HepG2 (cell line): Measurements from ENCODE around the gene UEVLD. TPM values are rescaled to one million over a fixed set of nuclear protein-coding genes. Genes with fewer than 3 reads are reported as not detected.

Experiments
- ATF7-NPFF ChIP-seq: sonication (generic); formaldehyde crosslinking; IDR thresholded peaks from 2 replicates; pipeline ENCODE4 v1.8.1; 2023; ENCODE audit warnings: mild to moderate bottlenecking, low read depth, missing genetic modification reagents, moderate library complexity
- DMAP1 ChIP-seq: IDR thresholded peaks from 2 replicates; pipeline ENCODE4 v1.6.1; 2016
- FOXK1 ChIP-seq: sonication (generic); formaldehyde crosslinking; IDR thresholded peaks from 2 replicates; pipeline ENCODE4 v1.4.0; 2020; ENCODE audit warnings: low read depth, missing genetic modification reagents, borderline replicate concordance
- FUBP1 ChIP-seq: sonication (generic); formaldehyde crosslinking; IDR thresholded peaks from 2 replicates; pipeline ENCODE4 v1.5.1; 2020; ENCODE audit warnings: missing genetic modification reagents, mild to moderate bottlenecking, borderline replicate concordance
- GTF2F1 ChIP-seq: fragments of 150-350 bp; IDR thresholded peaks from 2 replicates; pipeline ENCODE4 v1.6.1; 2014; ENCODE audit warnings: low read length
- JUN ChIP-seq: sonication (generic); formaldehyde crosslinking; IDR thresholded peaks from 2 replicates; pipeline ENCODE4 v1.4.0; 2020; ENCODE audit warnings: mild to moderate bottlenecking, missing genetic modification reagents
- MEF2D ChIP-seq: sonication (generic); formaldehyde crosslinking; IDR thresholded peaks from 2 replicates; pipeline ENCODE4 v1.5.1; 2020; ENCODE audit warnings: mild to moderate bottlenecking, missing genetic modification reagents
- NKX3-1 ChIP-seq: sonication (generic); formaldehyde crosslinking; IDR thresholded peaks from 2 replicates; pipeline ENCODE4 v1.5.0; 2020; ENCODE audit warnings: missing genetic modification reagents
- NR3C1 ChIP-seq: sonication (generic); formaldehyde crosslinking; IDR thresholded peaks from 2 replicates; pipeline ENCODE4 v1.4.0; 2020; ENCODE audit warnings: missing genetic modification reagents
- PAXIP1 ChIP-seq: sonication (generic); formaldehyde crosslinking; conservative IDR thresholded peaks from 2 replicates; pipeline ENCODE4 v1.4.0; 2020; ENCODE audit warnings: mild to moderate bottlenecking, missing genetic modification reagents, moderate library complexity
- RFX3 ChIP-seq: IDR thresholded peaks from 2 replicates; pipeline ENCODE4 v1.6.1; 2016; ENCODE audit warnings: missing biosample characterization, missing genetic modification reagents
- SIN3A ChIP-seq: IDR thresholded peaks from 2 replicates; pipeline ENCODE4 v1.6.1; 2011; ENCODE audit warnings: low read depth, mild to moderate bottlenecking, control low read depth, low read length, borderline replicate concordance
- SIX4 ChIP-seq: sonication (generic); formaldehyde crosslinking; IDR thresholded peaks from 2 replicates; pipeline ENCODE4 v1.4.0; 2020; ENCODE audit warnings: missing genetic modification reagents
- SNRNP70 ChIP-seq: fragments of 200-400 bp; formaldehyde crosslinking; IDR thresholded peaks from 2 replicates; pipeline ENCODE4 v1.6.1; 2017; ENCODE audit warnings: mild to moderate bottlenecking, low read depth, low read length, moderate library complexity
- SP2 ChIP-seq: sonication (generic); formaldehyde crosslinking; IDR thresholded peaks from 2 replicates; pipeline ENCODE4 v1.5.1; 2020; ENCODE audit warnings: mild to moderate bottlenecking, missing genetic modification reagents
- ZEB1 ChIP-seq: IDR thresholded peaks from 2 replicates; pipeline ENCODE4 v1.6.1; 2012; ENCODE audit warnings: mild to moderate bottlenecking, low read depth, inconsistent platforms; ENCODE audit not compliant: insufficient replicate concordance
- ZNF264 ChIP-seq: sonication (generic); formaldehyde crosslinking; IDR thresholded peaks from 2 replicates; pipeline ENCODE4 v1.4.0; 2020; ENCODE audit warnings: missing genetic modification reagents
- ZNF33A ChIP-seq: sonication (generic); formaldehyde crosslinking; IDR thresholded peaks from 2 replicates; pipeline ENCODE4 v1.5.1; 2020; ENCODE audit warnings: missing genetic modification reagents, mild to moderate bottlenecking, moderate library complexity, borderline replicate concordance
- ZNF468 ChIP-seq: sonication (generic); formaldehyde crosslinking; IDR thresholded peaks from 2 replicates; pipeline ENCODE4 v1.8.0; 2022; ENCODE audit warnings: mild to moderate bottlenecking, moderate library complexity, missing genetic modification reagents
- ZNF547 ChIP-seq: sonication (generic); formaldehyde crosslinking; IDR thresholded peaks from 2 replicates; pipeline ENCODE4 v1.5.1; 2020; ENCODE audit warnings: mild to moderate bottlenecking, missing genetic modification reagents
- ZNF558 ChIP-seq: sonication (generic); formaldehyde crosslinking; IDR thresholded peaks from 2 replicates; pipeline ENCODE4 v1.9.0; 2022; ENCODE audit warnings: mild to moderate bottlenecking, missing genetic modification reagents, borderline replicate concordance
- ZNF616 ChIP-seq: sonication (generic); formaldehyde crosslinking; IDR thresholded peaks from 2 replicates; pipeline ENCODE4 v1.5.0; 2020; ENCODE audit warnings: low read depth, mild to moderate bottlenecking, missing genetic modification reagents
- ZNF660 ChIP-seq: sonication (generic); formaldehyde crosslinking; IDR thresholded peaks from 2 replicates; pipeline ENCODE4 v1.5.1; 2020; ENCODE audit warnings: mild to moderate bottlenecking, low read depth, missing genetic modification reagents, borderline replicate concordance
- ZNF790 ChIP-seq: sonication (generic); formaldehyde crosslinking; IDR thresholded peaks from 2 replicates; pipeline ENCODE4 v1.8.0; 2022; ENCODE audit warnings: missing genetic modification reagents, mild to moderate bottlenecking, borderline replicate concordance
- ZNF878 ChIP-seq: sonication (generic); formaldehyde crosslinking; IDR thresholded peaks from 2 replicates; pipeline ENCODE4 v1.8.1; 2023; ENCODE audit warnings: mild to moderate bottlenecking, missing genetic modification reagents, moderate library complexity
- polyA plus RNA-seq, 8 experiments: library from polyadenylated mRNA; depleted of rRNA in 3 of 8; stranded (reverse) in 7 of 8; unstranded in 1 of 8; fragments of >200 nt; fragmentation: Illumina TruSeq in 4 of 8; extraction: Trizol in 4 of 8; gene quantifications; 2 replicates each; pipeline versions ENCODE4 v1.2.1 to v1.2.3, GENCODE V29; 2011 to 2016; ENCODE audit warnings: low read depth in 4 of 8, missing spikeins in 1 of 8, mixed read lengths in 1 of 8; ENCODE audit not compliant: insufficient read depth in 1 of 8
- total RNA-seq, 5 experiments: library from RNA; depleted of rRNA; stranded (reverse); fragments of >200 nt; fragmentation: Illumina TruSeq; extraction: Trizol; gene quantifications; 2 replicates each; pipeline ENCODE4 v1.2.3, GENCODE V29; 2016; ENCODE audit warnings: low read depth in 1 of 5

The UEVLD gene
- total and polyA plus RNA-seq, 2 of the 13 experiments (the other 11 are each of a cell fraction or from before 2014, with no cell fraction given) = 5.7 to 13.7 TPM

GRCh38 chr11:18634140-18635032 is 45.9 kb upstream of the UEVLD start, which contains the start of gene SPTY2D1 (continued):
- TF ChIP-seq NR3C1 (CRISPR knock-in tag) = no peak
- TF ChIP-seq FUBP1 (CRISPR knock-in tag) = no peak
- no peak for TF ChIP-seq JUN (CRISPR knock-in tag)
- TF ChIP-seq ATF7-NPFF = no peak
- no peak for TF ChIP-seq GTF2F1
- TF ChIP-seq ZEB1 = no peak
- 0 out of 2 replicates have a peak, but pooled peaks have one; percentile 63 for TF ChIP-seq ZNF790 (CRISPR knock-in tag)
- peak; percentile 64; the same call in 1 of the 2 replicates for TF ChIP-seq ZNF547 (CRISPR knock-in tag)
- TF ChIP-seq MEF2D (CRISPR knock-in tag) = no peak
- no peak for TF ChIP-seq ZNF660 (CRISPR knock-in tag)
- no peak for TF ChIP-seq NKX3-1 (CRISPR knock-in tag)
- TF ChIP-seq ZNF558 (CRISPR knock-in tag) = no peak
- TF ChIP-seq PAXIP1 (CRISPR knock-in tag) = peak; percentile 41
- peak; percentile 82; the same call in 1 of the 2 replicates for TF ChIP-seq ZNF616 (CRISPR knock-in tag)
- TF ChIP-seq ZNF33A = 0 out of 2 replicates have a peak, but pooled peaks have one; percentile 72
- no peak; the same call in 1 of the 2 replicates for TF ChIP-seq SIX4 (CRISPR knock-in tag)
- TF ChIP-seq RFX3 (CRISPR knock-in tag) = no peak; the same call in 1 of the 2 replicates
- TF ChIP-seq ZNF468 = no peak
- peak; percentile 87 for TF ChIP-seq SP2 (CRISPR knock-in tag)
- TF ChIP-seq ZNF264 (CRISPR knock-in tag) = no peak
- no peak for TF ChIP-seq SNRNP70
- peak; percentile 89 for TF ChIP-seq DMAP1
- TF ChIP-seq SIN3A = peak; percentile 71
- TF ChIP-seq ZNF878 (CRISPR knock-in tag) = no peak
- TF ChIP-seq FOXK1 (CRISPR knock-in tag) = peak; percentile 82
